ENCODE data around the gene RUFY1.

Gene RUFY1

GRCh38 chr5:179605026-179605833, 54.9 kb downstream of the RUFY1 start:
- peak; percentile 55 for DNase-seq

- DNase-seq = peak; percentile 60
Measured at GRCh38 chr5:179606071-179606909, 55.9 kb downstream of the RUFY1 start.

GRCh38 chr5:179606910-179607159, 56.5 kb downstream of the RUFY1 start:
- peak; percentile 44 for DNase-seq

- peak; percentile 62 for DNase-seq
Measured at GRCh38 chr5:179607160-179607931, 57.0 kb downstream of the RUFY1 start.

- DNase-seq = peak; percentile 70
Measured at GRCh38 chr5:179608131-179608581, 57.8 kb downstream of the RUFY1 start.

- no peak for DNase-seq
Measured at GRCh38 chr5:179609834-179610108, 59.4 kb downstream of the RUFY1 start.

- peak; percentile 57 for DNase-seq
Measured at GRCh38 chr5:179610109-179610902, 60.0 kb downstream of the RUFY1 start.

- peak; percentile 49 for DNase-seq
Measured at GRCh38 chr5:179610903-179611265, 60.5 kb downstream of the RUFY1 start.

- DNase-seq = peak; percentile 55
Measured at GRCh38 chr5:179612577-179613459, 62.5 kb downstream of the RUFY1 start.

GRCh38 chr5:179613460-179614071, 63.2 kb downstream of the RUFY1 start:
- peak; percentile 58 for DNase-seq

GRCh38 chr5:179614745-179615144, 64.4 kb downstream of the RUFY1 start:
- DNase-seq = peak; percentile 50

GRCh38 chr5:179615203-179615602, 64.8 kb downstream of the RUFY1 start:
- DNase-seq = peak; percentile 50

- DNase-seq = peak; percentile 59
Measured at GRCh38 chr5:179616002-179616594, 65.7 kb downstream of the RUFY1 start.

- peak; percentile 61 for DNase-seq
Measured at GRCh38 chr5:179617930-179618329, 67.6 kb downstream of the RUFY1 start.

- DNase-seq = peak; percentile 54
Measured at GRCh38 chr5:179618923-179619554, 68.7 kb downstream of the RUFY1 start.

- DNase-seq = no peak
Measured at GRCh38 chr5:179619776-179620175, 69.4 kb downstream of the RUFY1 start.

- DNase-seq = no peak
Measured at GRCh38 chr5:179620293-179620692, 69.9 kb downstream of the RUFY1 start.

- DNase-seq = peak; percentile 37
Measured at GRCh38 chr5:179620703-179621350, 70.5 kb downstream of the RUFY1 start.

- peak; percentile 64 for DNase-seq
Measured at GRCh38 chr5:179621551-179622214, 71.3 kb downstream of the RUFY1 start.

Measured in activated effector memory CD4-positive, alpha-beta T cell treated with anti-CD3 and anti-CD28 coated beads, Interleukin-2, amount 50 U/mL, for 16 hours (primary cell).